ENCODE results near the gene GGCX.
"Not testable (repeated sequence)": the region's sequence is repeated elsewhere in the genome, so short reads cannot be mapped to it uniquely, and the experiment has no call there.

The GGCX gene

DNA sequence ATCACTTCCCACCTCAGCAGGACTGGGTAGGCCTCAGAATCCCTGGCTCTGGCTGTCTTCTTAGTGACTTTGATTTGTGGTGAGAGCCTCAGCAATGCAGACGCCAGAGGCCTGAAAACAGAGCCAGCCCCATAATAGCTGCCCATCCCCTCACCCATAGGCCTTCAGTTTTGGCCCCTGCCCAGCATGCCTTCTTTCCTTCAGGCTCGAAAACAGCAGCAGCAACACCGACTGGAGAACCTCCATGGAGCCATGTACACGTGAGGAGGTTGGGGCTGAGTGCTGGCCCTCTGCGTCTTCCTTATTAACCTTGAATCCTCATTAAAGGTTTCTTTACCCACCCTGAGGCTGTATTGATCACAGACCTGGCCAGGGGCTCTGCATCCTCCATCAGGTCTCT, 35.9 kb upstream of the GGCX start:
- TF ChIP-seq, protein P1, sequence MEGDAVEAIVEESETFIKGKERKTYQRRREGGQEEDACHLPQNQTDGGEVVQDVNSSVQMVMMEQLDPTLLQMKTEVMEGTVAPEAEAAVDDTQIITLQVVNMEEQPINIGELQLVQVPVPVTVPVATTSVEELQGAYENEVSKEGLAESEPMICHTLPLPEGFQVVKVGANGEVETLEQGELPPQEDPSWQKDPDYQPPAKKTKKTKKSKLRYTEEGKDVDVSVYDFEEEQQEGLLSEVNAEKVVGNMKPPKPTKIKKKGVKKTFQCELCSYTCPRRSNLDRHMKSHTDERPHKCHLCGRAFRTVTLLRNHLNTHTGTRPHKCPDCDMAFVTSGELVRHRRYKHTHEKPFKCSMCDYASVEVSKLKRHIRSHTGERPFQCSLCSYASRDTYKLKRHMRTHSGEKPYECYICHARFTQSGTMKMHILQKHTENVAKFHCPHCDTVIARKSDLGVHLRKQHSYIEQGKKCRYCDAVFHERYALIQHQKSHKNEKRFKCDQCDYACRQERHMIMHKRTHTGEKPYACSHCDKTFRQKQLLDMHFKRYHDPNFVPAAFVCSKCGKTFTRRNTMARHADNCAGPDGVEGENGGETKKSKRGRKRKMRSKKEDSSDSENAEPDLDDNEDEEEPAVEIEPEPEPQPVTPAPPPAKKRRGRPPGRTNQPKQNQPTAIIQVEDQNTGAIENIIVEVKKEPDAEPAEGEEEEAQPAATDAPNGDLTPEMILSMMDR (IDR thresholded peaks at IDR 0.05; ENCODE audit: low read depth, low read length, missing control alignments), result no peak
- no peak overlapping the region for H3K4me3 ChIP-seq (ENCODE audit: low read depth, low read length)
- no peak for DNase-seq (ENCODE audit: low read depth)

DNA sequence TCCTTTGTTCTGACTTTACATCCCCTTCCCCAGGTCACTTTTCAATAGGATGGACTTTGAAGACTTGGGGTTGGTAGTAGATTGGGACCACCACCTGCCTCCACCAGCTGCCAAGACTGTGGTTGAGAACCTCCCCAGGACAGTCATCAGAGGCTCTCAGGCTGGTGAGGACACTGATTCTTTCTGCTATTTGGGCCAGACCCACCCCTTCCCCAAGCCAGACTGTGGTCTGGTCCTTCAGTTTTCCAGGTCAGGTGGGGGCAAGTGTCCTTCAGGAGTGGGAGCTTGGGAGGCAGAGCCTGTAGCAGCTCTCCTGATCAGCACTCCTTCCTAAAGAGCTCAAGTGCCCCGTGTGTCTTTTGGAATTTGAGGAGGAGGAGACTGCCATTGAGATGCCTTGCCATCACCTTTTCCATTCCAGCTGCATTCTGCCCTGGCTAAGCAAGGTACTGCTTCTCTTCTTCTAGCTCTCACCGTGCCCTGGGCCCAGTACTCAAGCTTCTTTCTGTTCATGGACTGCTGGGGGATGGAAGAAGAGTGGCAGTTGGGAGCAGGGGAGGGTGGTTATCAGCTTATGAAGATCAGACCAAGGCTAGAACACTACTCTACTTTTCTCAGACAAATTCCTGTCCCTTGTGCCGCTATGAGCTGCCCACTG, 35.3 kb upstream of the GGCX start:
- H3K4me3 ChIP-seq (ENCODE audit: low read depth, low read length), result peak overlapping the region; percentile 91
- DNase-seq (ENCODE audit: low read depth), result no peak
- TF ChIP-seq, protein P1 (IDR thresholded peaks at IDR 0.05; ENCODE audit: low read depth, low read length, missing control alignments), result no peak

DNA sequence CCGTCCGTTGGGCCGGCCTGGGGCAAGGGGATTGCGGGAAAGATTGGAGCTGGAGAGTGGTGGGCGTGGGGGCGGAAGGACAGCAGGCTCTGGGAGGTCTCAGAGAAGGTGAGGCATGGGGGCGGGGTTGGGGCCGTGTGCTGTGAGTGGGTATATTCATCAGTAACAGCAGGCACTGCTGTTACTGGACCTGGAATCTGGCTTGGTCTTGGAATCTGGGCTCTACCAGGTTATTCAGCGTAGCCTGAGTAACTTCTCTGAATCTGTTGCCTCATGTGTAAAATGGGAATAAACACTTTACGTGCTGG, 34.7 kb upstream of the GGCX start:
- TF ChIP-seq, protein P1 (IDR thresholded peaks at IDR 0.05; ENCODE audit: low read depth, low read length, missing control alignments), result no peak
- no peak for DNase-seq (ENCODE audit: low read depth)
- peak overlapping the region; percentile 91 for H3K4me3 ChIP-seq (ENCODE audit: low read depth, low read length)

DNA sequence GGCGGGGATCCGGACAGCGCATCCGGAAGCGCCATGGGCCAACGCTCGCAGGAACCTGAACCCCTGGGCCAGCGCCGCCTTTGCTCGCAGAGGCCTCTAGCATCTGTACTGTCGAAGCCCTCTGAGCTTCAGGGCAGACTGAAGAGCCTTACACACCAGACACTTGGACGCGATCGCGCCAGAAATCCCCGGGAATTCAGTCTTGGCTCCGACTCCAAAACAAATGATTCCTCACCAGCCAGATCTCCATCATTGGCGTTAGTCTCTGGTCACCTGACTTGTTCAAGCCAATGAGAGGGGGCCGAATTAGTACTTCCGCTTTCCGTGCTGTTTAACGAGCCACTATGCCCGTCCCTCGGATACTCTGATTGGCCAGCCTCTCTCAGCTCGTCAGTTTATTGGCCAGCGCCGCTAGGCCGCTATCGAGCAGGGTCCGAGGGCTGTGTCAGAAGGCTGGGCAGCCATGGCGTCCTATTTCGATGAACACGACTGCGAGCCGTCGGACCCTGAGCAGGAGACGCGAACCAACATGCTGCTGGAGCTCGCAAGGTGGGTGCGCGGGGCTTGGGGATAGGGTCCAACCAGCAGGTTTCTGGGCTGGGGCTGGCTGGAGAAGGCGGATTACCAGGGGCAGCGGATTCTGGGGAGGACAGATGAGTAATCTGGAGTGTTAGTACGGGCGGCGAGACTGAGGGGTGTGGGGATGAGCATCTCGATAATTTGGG, 34.2 kb upstream of the GGCX start, which contains the start of gene RNF181:
RNF181 (plus strand) TSS at position 445 of the 725 bp plus-strand sequence; CDS start at position 464, 19 bp downstream.
- H3K4me3 ChIP-seq (ENCODE audit: low read depth, low read length), result peak within 1 kb of the TSS; percentile 91
- TF ChIP-seq, protein P1 (IDR thresholded peaks at IDR 0.05; ENCODE audit: low read depth, low read length, missing control alignments), result no peak
- DNase-seq (ENCODE audit: low read depth), result peak; percentile 96

DNA sequence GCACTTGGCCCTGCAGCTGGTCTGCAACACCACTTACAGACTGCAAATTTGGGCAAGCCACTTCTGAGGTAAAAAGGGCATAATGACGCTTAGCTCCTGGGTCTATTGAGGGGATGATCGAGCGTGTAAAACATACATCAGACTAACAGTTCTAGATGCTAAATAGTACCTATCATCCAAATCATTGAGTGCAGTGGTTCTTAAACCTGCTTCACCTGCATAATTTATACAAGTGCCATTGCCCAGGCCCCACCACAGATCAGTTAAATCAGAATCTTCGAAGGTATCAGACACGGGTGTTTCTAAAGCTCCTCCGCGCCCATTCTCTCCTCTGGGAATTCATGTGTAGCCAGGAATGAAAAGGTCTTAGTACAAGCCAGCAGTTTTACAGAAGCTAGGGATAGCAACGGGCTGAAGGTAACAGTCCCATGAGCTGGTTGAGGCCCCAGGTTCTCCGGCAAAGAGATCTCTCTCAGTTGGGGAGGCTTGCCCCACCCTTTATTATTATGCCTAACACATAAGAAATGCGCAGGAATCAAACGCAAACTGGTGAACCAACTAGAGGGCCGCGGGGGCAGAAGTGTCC, 33.5 kb upstream of the GGCX start:
- peak overlapping the region; percentile 91 for H3K4me3 ChIP-seq (ENCODE audit: low read depth, low read length)
- no peak for DNase-seq (ENCODE audit: low read depth)
- TF ChIP-seq, protein P1 (IDR thresholded peaks at IDR 0.05; ENCODE audit: low read depth, low read length, missing control alignments), result no peak

DNA sequence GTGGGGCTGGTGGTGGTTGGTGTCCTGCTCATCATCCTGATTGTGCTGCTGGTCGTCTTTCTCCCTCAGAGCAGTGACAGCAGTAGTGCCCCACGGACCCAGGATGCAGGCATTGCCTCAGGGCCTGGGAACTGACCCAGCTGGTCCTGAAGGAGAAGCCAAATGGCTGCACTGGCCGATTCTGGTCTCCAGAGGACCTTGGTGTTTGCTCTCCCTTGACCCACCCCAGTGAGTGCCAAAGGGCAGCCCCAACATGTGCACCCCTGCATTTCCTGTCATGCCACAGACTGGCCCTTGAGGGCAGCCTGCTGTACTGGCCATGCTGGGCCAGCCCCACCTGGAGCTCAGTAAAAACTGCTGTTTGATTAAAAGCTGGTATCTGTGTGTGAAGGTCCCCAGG, 31.7 kb upstream of the GGCX start:
- H3K4me3 ChIP-seq (ENCODE audit: low read depth, low read length), result no peak overlapping the region
- no peak for DNase-seq (ENCODE audit: low read depth)
- TF ChIP-seq, protein P1 (IDR thresholded peaks at IDR 0.05; ENCODE audit: low read depth, low read length, missing control alignments), result no peak

DNA sequence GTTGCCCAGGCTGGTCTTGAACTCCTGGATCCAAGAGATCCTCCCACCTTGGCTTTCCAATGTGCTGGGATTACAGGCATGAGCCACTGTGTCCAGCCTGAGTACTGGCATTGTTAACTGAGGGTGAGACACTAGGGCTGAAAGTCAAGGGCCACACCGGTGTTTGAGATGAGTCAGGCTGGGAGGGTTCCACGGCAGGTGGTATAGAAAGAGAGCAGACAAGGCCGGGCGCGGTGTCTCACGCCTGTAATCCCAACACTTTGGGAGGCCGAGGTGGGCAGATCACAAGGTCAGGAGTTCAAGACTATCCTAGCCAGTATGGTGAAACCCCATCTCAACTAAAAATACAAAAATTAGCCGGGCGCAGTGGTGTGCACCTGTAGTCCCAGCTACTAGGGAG, 31.0 kb upstream of the GGCX start:
- not testable (repeated sequence) for DNase-seq (ENCODE audit: low read depth)

More for the DNA sequence above, 31.0 kb upstream of the GGCX start:
- H3K4me3 ChIP-seq (ENCODE audit: low read depth, low read length), result not testable (repeated sequence)
